GM19240 (cell line): Measurements from ENCODE around the gene MYOM1.
"Not testable (repeated sequence)": the region's sequence is repeated elsewhere in the genome, so short reads cannot be mapped to it uniquely, and the experiment has no call there.

Source experiments
- DNase-seq: peaks from one replicate; pipeline ENCODE4 v3.0.0; 2011; ENCODE audit warnings: low spot score; ENCODE audit not compliant: insufficient read length

Gene MYOM1

GRCh38 chr18:3221496-3221895 lies 1.7 kb upstream of the MYOM1 start:
- no peak for DNase-seq

- not testable (repeated sequence) for DNase-seq
These were observed 1.1 kb upstream of the MYOM1 start for GRCh38 chr18:3220868-3221267.

DNA sequence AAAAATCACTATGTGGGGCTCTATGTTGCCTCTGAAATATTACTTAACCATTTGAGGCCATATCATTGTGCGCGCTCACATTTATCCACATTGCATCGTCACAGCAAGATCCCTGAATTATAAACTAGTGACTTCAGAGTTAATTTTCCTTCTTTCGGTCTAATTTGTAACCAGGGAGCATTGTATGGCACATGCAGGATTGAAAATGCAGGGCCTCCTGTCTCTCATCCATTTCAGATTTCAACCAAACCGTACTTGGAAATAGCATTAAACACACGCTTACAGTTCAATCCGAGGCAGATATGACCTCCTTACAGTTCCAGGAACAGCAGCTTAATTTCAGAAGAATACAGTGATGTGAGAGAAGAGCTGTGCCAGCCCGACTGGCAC lies 532 bp downstream of the MYOM1 start:
- no peak for DNase-seq

- DNase-seq = no peak
These were observed 949 bp downstream of the MYOM1 start for GRCh38 chr18:3218819-3219218.

- DNase-seq = no peak
These were observed 1.7 kb downstream of the MYOM1 start for GRCh38 chr18:3217948-3218647.

GRCh38 chr18:3216987-3217386 lies 2.8 kb downstream of the MYOM1 start:
- DNase-seq = no peak

DNA sequence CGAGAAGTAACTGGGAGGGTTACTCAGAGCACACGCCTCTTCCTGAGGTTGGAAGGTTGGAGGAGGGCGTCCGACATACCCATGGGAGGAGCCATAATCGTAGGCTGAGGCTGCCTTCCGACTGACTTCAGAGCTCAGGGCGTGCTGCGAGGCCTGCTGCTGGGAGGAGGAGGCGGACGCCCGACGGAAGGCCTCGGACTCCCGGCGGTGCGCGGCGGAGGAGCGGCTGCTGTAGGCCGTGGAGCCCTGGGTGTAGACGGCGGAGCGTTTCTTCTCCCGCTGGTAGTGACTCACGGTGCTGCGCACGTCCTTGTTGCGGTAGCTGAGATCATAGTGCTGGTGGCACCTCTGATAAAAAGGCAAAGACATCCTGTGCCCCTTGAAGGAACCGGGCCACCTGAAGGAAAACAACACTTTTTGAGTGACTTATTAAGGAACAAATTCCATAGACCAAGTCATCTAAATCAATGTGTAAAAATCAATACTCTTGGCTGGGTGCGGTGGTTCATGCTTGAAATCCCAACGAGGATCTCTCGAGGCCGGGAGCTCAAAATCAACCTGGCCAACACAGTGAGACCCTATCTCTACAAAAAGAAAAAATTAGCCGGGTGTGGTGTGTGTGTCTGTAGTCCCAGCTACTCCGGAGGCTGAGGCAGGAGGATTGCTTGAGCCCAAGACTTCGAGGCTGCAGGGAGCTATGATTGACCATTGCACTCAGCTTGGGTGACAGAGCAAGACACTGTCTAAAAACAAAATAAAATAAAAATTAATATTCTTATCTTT lies 4.7 kb downstream of the MYOM1 start:
- no peak for DNase-seq

DNA sequence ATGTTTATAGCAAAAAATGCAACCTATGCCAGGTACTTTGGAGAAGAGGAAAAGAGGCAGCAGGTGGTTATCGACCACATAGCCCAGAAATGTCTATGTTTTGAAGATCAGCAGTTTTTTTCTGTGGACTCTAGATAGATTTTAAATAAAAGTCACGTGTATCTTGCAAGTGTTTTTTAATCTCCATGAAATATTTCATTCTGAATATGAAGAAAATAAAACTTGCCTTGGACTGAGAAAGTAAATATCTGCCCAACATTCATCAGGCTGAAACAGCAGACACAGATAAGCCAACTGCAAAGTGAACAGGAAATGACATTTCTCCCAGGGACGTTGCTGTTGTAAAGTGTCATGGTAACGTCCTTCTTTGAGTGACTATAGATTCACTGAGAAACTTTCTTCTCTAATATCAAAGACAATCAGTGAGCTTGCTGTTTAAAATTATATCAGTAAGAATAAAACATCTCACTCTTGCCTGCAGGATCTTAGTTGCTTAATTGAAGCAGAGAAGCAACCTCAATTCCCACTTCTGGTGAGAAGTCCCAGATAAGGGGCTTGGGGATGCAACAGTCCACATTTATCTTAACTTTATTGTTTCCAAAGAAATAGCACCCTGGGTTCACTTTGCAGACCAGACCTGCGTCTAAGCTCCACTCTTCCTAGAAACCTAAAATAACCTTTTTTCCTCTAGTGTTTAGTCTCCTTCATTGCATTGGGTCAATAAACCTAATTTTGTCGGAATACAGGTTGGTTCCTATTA lies 6.3 kb downstream of the MYOM1 start:
- DNase-seq = no peak

DNA sequence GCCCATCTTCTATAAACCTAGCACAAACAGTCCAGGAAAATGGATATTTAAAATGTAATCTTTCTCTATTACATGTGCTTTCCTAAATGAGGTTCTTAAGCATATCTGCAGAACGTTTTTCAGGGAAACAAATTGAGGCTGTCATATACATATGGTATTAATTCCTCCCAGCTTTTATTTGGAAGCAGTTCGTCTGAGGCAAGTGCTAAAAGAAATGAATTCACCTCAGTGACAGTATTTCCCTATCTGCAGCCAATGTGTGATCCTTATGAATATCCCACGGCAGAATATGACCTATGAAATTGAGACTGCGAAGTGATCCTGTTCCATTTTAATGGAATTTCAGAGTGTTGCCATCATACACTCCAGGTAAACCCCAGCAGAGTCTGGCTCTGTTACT lies 7.1 kb downstream of the MYOM1 start:
- no peak for DNase-seq

- no peak for DNase-seq
These were observed 8.4 kb downstream of the MYOM1 start for GRCh38 chr18:3211236-3211992.

GRCh38 chr18:3209859-3210569 lies 9.8 kb downstream of the MYOM1 start:
- DNase-seq = no peak

- DNase-seq = no peak
These were observed 12.2 kb downstream of the MYOM1 start for GRCh38 chr18:3207565-3207964.

- no peak for DNase-seq
These were observed 14.5 kb downstream of the MYOM1 start for GRCh38 chr18:3205239-3205638.

DNA sequence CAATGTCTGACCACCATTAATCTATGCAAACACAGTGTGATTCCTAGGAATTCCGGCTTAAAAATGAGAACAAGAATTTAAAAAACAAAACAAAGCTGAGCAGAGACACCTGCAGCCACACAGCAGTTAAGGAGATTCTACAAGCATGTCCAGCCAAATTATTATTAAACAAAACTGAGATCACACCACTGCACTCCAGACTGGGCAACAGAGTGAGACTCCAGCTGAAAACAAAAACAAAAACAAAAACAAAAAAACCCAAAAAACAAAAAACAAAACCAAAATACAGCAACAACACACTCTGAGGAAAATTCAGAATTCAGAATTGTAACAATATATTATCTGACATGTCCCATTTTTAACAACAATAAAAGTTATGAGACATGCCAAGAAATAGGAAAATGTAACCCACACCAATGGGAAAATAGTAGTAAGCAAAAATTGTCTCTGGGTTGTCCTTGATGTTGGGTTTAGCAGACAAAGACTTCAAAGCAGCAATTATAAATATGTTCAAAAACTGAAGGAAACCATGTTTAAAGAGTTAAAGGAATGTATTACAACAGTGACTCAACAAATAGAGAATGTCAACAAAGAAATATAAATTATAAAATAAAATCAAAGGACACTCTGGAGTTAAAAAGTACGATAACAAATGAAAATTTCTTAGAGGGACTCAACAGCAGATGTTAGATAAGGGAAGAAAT lies 19.7 kb downstream of the MYOM1 start:
- DNase-seq = no peak

GRCh38 chr18:3198260-3198860 lies 21.4 kb downstream of the MYOM1 start:
- not testable (repeated sequence) for DNase-seq

DNA sequence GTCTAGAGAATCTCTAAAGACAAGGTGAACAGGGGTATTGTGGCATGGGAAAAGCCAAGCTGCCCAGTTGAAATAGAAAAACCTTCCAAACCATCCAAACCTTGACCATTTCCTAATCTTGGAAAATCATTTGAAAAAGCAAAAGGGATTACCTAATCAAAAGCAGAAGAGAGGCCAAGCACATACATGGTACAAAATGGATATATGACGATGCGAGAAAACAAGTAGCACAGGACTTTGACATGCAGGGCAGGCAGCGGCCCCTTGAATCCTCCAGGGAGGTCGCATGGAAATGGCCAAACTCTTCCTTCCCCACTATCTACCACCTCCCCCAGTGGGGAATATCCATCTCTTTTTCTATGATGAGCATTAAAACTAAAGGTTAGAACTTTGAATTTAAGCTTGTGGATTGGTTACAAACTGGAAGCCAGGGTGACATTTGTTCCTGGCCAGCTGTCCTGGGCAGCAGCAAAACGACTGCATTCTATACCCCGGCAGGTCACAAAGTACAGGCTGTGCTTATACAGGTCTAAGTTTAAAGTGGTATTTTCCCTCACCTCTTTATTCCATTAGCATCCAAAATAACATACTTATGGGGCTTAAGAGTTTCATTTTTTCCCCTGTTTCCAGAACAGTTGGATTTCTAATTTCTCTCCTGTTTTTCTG lies 24.7 kb downstream of the MYOM1 start:
- DNase-seq = no peak

DNA sequence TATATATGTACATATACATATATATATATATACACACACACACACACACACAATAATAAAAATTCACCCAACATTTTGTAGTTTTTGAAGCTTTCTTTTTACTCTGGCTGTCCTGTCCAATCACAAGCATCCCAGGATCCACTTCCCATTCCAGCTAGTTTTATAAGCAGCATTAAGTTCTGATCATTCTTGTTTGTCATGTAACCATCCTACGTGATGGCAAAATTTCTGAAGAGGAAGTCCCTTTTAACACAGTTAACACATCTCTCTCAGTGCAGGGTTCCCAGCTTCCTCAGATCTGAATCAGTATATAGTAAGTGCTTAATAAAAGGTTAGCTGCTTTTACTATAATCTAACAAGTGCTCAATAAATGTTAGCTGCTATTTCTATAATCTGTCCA lies 26.4 kb downstream of the MYOM1 start:
- DNase-seq = no peak

DNA sequence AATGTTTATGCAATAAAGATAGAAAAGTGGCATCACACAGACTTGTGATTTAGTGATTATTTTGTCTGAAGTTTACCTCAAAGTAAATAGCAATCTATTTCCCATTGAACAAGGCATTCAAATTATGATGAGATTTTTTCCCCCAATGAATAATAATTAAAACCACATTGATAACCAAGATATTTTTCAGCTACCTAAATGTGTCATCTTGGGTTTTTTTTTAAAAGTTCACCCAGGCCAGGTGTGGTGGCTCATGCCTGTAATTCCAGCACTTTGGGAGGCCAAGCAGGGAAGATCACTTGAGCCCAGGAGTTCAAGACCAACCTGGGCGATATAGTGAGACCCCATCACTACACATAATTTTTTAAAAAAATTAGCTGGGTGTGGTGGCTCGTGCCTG lies 27.0 kb downstream of the MYOM1 start:
- no peak for DNase-seq

- DNase-seq = no peak
These were observed 27.5 kb downstream of the MYOM1 start for GRCh38 chr18:3192286-3192685.
